Lung (tissue), 12 donors: ENCODE measurements around the gene GLYATL1. TPM values are rescaled to one million over a fixed set of nuclear protein-coding genes. Genes with fewer than 3 reads are reported as not detected.

Experiments used
- ATAC-seq: fragments of 200-7000 bp; cut with Tn5 transposase; one replicate; pipeline ENCODE4 v1.9.1; 2020; ENCODE audit warnings: moderate number of reproducible peaks; ENCODE audit not compliant: insufficient read depth, low FRiP score
- DNase-seq, 3 donors: peaks; one replicate each; pipeline ENCODE4 v3.0.0-alpha.2; 2013 to 2017
- H3K27ac ChIP-seq, 2 donors: one replicate each; pipeline ENCODE4 v1.5.1; 2013; ENCODE audit warnings: mild to moderate bottlenecking in 2 of 2, moderate library complexity in 2 of 2, control low read depth in 1 of 2, inconsistent platforms in 1 of 2, low read depth in 1 of 2, low read length in 1 of 2
- H3K27me3 ChIP-seq, 3 donors: one replicate each; pipeline ENCODE4 v1.5.1; 2013; ENCODE audit warnings: low read length in 2 of 3; ENCODE audit not compliant: control insufficient read depth in 3 of 3, insufficient read depth in 3 of 3
- H3K36me3 ChIP-seq, 4 donors: one replicate each; pipeline ENCODE4 v1.5.1; 2013; ENCODE audit warnings: low read length in 4 of 4, mild to moderate bottlenecking in 1 of 4, moderate library complexity in 1 of 4; ENCODE audit not compliant: control insufficient read depth in 4 of 4, insufficient read depth in 4 of 4
- H3K4me1 ChIP-seq, 5 donors: one replicate each; pipeline ENCODE4 v1.5.1; 2013; ENCODE audit warnings: low read length in 5 of 5, mild to moderate bottlenecking in 2 of 5, moderate library complexity in 1 of 5; ENCODE audit not compliant: control insufficient read depth in 5 of 5, insufficient read depth in 5 of 5
- H3K4me3 ChIP-seq: one replicate; pipeline ENCODE4 v1.5.1; 2013; ENCODE audit warnings: mild to moderate bottlenecking, control low read depth, moderate library complexity
- H3K9ac ChIP-seq, 2 donors: one replicate each; pipeline ENCODE4 v1.5.1; 2013; ENCODE audit warnings: low read length in 2 of 2, control low read depth in 1 of 2; ENCODE audit not compliant: insufficient read depth in 1 of 2
- H3K9me3 ChIP-seq, 4 donors: one replicate each; pipeline ENCODE4 v1.5.1; 2013; ENCODE audit warnings: low read length in 3 of 4, mild to moderate bottlenecking in 1 of 4, moderate library complexity in 1 of 4; ENCODE audit not compliant: control insufficient read depth in 4 of 4, insufficient read depth in 3 of 4
- WGBS, 2 donors: extraction: QIAGEN DNeasy Blood & Tissue Kit; methylation state at CpG; one replicate each; pipeline ENCODE4 v1.1.7; 2013; 5-methylcytosine and 5-hydroxymethylcytosine counted together
- polyA plus RNA-seq, 2 donors: library from polyadenylated mRNA; stranded (reverse); fragments of 200-250 nt; gene quantifications; one replicate each; pipeline ENCODE4 v1.2.1, GENCODE V29; 2013
- total RNA-seq, 2 donors: library from RNA; depleted of rRNA in 1 of 2; stranded (reverse); fragments of >200 nt in 1 of 2; gene quantifications; one replicate each; pipeline ENCODE4 v1.2.1, GENCODE V29; 2014 to 2021
- TF ChIP-seq, protein P1 (sequence below): IDR thresholded peaks from 2 replicates; pipeline ENCODE4 v1.5.1; 2012; ENCODE audit warnings: mild to moderate bottlenecking; ENCODE audit errors: control extremely low read depth, extremely low read depth
- donor health status: control.
- donor health status: control.
- donor health status: Bipolar disorder and iron deficiency.
- donor health status: healthy.
- donor health status: DM: yes; HTN: yes; CAD: no.

GLYATL1 gene
- total and polyA plus RNA-seq, 4 donors: 0.05 to 1.8 (median 0.31) TPM; not detected in 1

- TF ChIP-seq, protein P1, sequence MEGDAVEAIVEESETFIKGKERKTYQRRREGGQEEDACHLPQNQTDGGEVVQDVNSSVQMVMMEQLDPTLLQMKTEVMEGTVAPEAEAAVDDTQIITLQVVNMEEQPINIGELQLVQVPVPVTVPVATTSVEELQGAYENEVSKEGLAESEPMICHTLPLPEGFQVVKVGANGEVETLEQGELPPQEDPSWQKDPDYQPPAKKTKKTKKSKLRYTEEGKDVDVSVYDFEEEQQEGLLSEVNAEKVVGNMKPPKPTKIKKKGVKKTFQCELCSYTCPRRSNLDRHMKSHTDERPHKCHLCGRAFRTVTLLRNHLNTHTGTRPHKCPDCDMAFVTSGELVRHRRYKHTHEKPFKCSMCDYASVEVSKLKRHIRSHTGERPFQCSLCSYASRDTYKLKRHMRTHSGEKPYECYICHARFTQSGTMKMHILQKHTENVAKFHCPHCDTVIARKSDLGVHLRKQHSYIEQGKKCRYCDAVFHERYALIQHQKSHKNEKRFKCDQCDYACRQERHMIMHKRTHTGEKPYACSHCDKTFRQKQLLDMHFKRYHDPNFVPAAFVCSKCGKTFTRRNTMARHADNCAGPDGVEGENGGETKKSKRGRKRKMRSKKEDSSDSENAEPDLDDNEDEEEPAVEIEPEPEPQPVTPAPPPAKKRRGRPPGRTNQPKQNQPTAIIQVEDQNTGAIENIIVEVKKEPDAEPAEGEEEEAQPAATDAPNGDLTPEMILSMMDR: no peak
- no peaks in the 10 kb centered on the region for H3K27me3 ChIP-seq
- H3K9me3 ChIP-seq: peaks cover 0 to 5% (median 0%) of the 10 kb centered on the region in 4 donors
- no peak overlapping the region for H3K9ac ChIP-seq
- no peaks in the 10 kb centered on the region for H3K36me3 ChIP-seq
- ATAC-seq (no peak), DNase-seq (no peak)
- no peaks in the 10 kb centered on the region for H3K4me1 ChIP-seq
- no peak overlapping the region for H3K4me3 ChIP-seq
- WGBS, 2 donors: 90 to 92% methylated on average over 3 of the region's 3 CpGs
- no peak overlapping the region for H3K27ac ChIP-seq
Measured at GRCh38 chr11:58994171-58994570, 54.9 kb downstream of the GLYATL1 start.

- DNase-seq: peak in 1 of 3 donors; percentile 21
- 74 to 90% methylated on average over 7 of the region's 7 CpGs for whole genome bisulfite sequencing, 2 donors
- Histone ChIP-seq H3K4me1 (no peaks in the 10 kb centered on the region), H3K27me3 (no peaks in the 10 kb centered on the region), H3K4me3 (no peak overlapping the region), H3K36me3 (no peaks in the 10 kb centered on the region), H3K27ac (no peak overlapping the region), H3K9me3 (no peaks in the 10 kb centered on the region), H3K9ac (no peak overlapping the region)
- ATAC-seq: no peak
- TF ChIP-seq, protein P1: no peak
Measured at GRCh38 chr11:58998480-58999290, 59.4 kb downstream of the GLYATL1 start.

- Histone ChIP-seq H3K9ac (no peak overlapping the region), H3K4me3 (no peak overlapping the region), H3K27ac (no peak overlapping the region), H3K27me3 (no peaks in the 10 kb centered on the region), H3K4me1 (no peaks in the 10 kb centered on the region), H3K9me3 (no peaks in the 10 kb centered on the region), H3K36me3 (no peaks in the 10 kb centered on the region)
- DNase-seq (peak in 1 of 3 donors; percentile 7), ATAC-seq (no peak)
- WGBS, 2 donors: 50 to 71% methylated on average over 1 of the region's 1 CpG
- TF ChIP-seq, protein P1: no peak
Measured at GRCh38 chr11:58999291-58999680, 60.0 kb downstream of the GLYATL1 start.
